NCI-H526 (cell line): ENCODE results near the gene COL18A1.

ENCODE experiments used
- DNase-seq, 2 experiments: peaks; one replicate each; lab custom pipeline; 2025; lab: John Stamatoyannopoulos, UW

Gene COL18A1

GRCh38 chr21:45507888-45508508 is 103.0 kb downstream of the COL18A1 start:
- no peak for DNase-seq

GRCh38 chr21:45508607-45509565 is 103.9 kb downstream of the COL18A1 start:
- DNase-seq: peak in 1 of 2 experiments; percentile 21

DNA sequence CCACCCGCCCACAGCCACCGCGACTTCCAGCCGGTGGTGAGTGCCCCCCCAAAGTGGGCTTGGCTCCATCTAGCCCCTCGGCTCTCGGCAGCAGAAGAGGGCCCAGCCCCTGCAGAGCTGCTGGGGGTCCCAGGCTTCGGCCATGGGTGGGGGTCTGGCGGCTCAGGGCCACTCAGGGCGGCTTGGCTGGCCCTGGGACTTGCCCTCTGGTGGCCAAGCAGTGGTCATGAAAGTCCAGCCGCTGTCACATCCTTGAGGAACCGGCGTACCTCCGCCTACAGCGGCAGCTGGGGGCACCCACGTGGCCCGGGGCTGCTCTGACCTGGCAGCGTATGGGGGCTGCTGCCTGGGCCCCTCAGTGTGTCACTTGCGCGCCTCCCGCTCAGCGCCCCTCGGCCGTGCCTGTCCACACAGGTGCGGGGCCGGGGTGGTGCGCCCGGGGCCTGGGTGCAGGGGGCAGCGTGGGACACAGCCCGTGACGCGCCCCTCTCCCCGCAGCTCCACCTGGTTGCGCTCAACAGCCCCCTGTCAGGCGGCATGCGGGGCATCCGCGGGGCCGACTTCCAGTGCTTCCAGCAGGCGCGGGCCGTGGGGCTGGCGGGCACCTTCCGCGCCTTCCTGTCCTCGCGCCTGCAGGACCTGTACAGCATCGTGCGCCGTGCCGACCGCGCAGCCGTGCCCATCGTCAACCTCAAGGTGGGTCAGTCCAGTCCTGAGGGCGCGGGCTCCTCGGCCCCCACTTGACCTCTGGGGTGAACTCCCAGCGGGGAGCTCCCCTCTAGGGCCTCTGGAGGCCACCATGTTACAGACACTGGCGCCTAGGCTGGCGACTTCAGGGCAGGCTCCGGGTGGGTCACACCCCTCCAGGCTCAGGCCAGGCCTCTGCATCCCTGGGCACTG is 104.9 kb downstream of the COL18A1 start:
- DNase-seq: no peak

DNA sequence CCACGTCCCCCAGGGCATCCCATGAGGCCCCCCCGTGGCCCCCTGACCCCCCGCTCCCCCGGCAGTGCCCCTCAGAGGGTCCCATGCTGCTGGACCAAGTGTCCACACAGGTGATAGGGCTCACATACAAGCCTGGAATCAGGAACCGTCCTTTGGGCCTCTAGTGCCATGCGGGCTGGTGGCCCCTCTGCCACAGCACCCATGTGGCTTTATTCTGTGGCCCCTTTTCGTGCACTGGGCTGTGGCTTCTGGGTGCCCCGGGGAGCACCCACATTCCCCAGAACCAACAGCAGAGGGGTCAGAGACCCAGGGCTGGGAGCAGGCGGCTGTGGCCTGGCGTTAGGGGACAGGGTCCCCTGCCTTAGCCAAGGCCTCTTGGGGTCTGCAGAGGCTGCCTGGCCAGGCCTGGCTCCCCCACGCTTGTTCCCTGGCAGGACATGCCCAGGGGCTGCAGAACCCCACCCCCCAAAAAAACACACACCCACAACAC is 105.5 kb downstream of the COL18A1 start:
- DNase-seq: no peak

DNA sequence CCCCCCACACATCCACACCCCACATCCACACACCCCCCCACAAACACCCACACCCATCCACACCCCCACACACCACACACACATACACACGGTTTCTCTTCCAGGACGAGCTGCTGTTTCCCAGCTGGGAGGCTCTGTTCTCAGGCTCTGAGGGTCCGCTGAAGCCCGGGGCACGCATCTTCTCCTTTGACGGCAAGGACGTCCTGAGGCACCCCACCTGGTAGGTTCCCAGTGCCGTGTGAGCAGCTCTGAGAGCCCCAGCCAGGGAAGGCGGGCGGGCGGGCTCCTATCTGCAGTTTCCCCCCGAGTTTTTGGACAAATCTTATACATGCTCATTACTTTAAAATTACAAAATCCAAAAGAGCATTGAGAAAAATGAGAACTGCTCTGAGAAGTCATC is 106.0 kb downstream of the COL18A1 start:
- no peak for DNase-seq

- no peak for DNase-seq
Measured at GRCh38 chr21:45511661-45512431, 106.9 kb downstream of the COL18A1 start.

GRCh38 chr21:45512626-45513002 is 107.6 kb downstream of the COL18A1 start:
- DNase-seq: no peak

DNA sequence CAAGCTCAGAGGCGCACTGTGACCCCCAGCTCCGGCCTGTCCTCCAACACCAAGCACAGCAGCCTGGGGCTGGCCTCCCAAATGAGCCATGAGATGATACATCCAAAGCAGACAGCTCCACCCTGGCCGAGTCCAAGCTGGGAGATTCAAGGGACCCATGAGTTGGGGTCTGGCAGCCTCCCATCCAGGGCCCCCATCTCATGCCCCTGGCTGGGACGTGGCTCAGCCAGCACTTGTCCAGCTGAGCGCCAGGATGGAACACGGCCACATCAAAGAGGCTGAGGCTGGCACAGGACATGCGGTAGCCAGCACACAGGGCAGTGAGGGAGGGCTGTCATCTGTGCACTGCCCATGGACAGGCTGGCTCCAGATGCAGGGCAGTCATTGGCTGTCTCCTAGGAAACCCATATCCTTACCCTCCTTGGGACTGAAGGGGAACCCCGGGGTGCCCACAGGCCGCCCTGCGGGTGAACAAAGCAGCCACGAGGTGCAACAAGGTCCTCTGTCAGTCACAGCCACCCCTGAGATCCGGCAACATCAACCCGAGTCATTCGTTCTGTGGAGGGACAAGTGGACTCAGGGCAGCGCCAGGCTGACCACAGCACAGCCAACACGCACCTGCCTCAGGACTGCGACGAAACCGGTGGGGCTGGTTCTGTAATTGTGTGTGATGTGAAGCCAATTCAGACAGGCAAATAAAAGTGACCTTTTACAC is 108.2 kb downstream of the COL18A1 start:
- no peak for DNase-seq

- no peak for DNase-seq
Measured at GRCh38 chr21:45513741-45514310, 108.9 kb downstream of the COL18A1 start.

DNA sequence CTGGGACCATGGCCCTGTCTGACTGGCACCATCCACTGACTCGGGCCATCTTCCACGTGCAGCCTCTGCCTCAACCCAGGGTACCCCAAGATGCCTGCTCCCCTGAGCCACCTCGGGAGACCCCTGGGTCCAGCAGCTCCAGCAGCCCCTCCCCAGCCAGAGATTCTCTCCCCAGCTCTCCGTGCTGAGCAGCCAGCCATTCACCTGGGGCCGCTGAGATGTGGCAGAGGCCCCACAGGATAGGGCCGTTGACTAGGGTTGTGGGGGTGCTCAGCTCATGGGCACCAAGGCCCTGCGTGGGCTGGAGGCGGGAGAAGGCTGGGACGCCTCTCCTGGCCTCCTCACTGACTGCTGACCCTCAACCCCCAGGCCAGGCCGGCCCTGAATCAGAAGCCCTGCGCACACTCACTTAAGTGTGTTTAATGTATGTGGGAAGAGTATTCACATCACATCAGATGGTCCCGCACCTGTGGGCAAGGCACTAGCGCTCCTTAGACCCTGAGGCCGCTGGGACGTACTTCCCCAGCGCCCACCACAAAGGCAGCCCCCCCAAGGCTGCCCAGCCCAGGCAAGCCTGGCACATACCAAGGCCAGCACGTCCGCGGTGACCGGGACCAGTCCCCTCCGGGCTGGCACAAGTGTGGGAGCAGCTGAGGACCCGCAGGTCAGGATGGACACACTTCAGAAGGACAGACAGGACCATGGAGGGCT is 109.5 kb downstream of the COL18A1 start:
- DNase-seq: no peak

- no peak for DNase-seq
Measured at GRCh38 chr21:45515241-45516061, 110.5 kb downstream of the COL18A1 start.

DNA sequence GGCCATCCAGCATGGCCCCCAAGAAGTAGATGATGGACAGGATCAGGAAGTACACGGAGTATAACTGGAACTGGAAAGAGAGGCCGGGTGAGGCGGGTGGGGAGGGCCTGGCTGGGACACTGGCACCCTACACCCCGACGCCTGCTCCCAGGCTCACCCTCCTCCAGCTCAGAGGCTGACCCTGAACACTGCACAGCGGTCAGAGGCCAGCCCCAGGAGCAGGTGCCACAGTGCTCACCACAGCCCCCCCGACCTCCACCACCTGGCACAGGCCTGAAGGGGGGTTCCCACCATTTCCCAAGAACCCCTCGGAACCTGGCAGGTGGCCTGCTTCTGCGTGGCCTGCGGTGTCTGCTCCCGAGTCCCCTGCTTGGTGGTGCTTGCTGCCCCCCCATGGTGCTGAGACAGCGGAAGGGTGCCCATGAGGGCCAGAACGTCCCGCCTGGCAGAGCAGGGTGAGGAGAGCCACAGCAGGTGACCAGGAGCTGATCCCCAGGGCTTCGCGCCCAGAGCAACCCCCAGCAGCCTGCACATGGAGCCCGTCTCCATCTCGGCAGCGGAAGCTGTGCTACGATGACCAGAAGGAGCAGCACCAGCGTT is 111.2 kb downstream of the COL18A1 start:
- no peak for DNase-seq

DNA sequence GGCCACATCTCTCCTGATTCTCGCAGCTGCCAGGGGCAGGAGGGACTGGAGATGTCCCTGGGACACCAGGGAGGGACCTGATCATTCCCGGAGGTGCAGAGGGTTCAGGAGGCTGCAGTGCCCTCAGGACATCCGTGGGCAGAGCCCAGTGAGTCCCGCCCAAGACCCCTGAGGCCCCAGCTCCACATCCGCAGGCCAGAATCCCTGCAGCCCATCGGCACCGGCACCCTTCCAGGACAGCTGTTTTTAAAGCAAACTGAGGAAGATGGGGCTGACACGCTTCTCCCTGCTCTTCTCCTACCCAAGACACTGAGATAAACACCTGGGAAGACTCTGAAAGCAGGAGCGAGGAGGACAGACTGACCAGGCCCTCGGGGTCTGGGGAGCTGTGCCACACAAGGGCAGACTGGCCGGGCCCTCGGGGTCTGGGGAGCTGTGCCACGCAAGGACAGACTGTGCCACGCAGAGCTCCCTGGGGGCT is 111.7 kb downstream of the COL18A1 start:
- no peak for DNase-seq

- no peak for DNase-seq
Measured at GRCh38 chr21:45517249-45518065, 112.5 kb downstream of the COL18A1 start.

DNA sequence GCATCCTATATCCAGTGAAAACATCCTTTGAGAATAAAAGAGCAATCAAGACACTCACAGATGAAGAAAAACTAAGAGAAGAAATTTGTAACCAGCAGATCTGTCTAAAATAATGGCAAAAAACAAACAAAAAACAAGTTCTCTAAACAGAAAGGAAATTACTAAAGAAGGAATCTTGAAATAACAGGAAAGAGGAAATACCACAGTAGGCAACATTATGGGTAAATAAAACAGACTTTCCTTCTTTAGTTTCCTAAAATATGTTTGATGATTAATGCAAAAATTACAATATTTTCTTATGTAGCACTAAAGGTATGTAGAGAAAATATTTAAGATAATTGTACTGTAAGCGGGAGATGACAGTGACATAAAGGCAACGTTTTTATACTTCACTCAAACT is 113.8 kb downstream of the COL18A1 start:
- DNase-seq: no peak

DNA sequence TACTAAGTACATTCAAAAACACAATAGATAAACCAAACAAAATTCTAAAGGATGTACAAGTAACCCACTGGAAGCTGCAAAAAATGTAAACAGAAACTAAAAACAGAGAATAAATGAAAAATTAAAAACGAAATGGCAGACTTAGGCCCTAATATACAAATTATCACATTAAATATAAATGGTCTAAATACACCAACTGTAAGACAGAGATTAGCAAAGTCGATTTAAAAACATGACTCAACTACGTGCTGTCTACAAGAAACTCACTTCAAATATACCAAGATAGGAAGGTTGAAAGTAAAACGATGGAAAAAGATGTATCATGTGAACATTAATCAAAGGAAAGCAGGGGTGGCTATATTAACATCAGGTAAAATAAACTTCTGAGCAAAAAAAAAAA is 114.2 kb downstream of the COL18A1 start:
- DNase-seq: no peak

DNA sequence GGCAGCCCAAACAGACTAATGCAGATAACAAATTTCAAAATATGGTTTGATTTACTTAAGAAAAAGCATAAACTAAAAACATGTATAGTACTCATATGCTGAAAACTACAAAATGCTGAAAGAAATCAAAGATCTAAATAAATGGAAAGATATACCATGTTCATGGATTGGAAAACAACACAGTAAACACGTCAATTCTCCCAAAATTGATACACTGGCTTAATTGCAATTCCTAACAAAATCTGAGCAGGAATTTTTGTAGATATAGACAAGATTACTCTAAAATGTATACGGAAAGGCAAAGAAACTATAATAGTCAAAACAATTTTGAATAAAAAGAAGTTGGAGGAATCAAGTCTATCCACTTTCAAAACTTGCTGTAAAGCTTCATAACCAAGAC is 116.3 kb downstream of the COL18A1 start:
- no peak for DNase-seq
